Uterus (tissue), 2 donors: ENCODE measurements around the gene FOXK1.

ENCODE experiments used
- CTCF ChIP-seq, 4 experiments: fragments of 200-600 bp in 2 of 4; fragments of 450-650 bp in 2 of 4; sonication (generic) in 2 of 4; IDR thresholded peaks; one replicate each; pipeline ENCODE4 v1.5.1; 2016 to 2019; ENCODE audit warnings: antibody characterized with exemption in 4 of 4, mild to moderate bottlenecking in 2 of 4, moderate library complexity in 1 of 4
- POLR2A ChIP-seq, 2 donors: fragments of 450-650 bp; IDR thresholded peaks; one replicate each; pipeline ENCODE4 v1.6.1; 2016; ENCODE audit warnings: antibody characterized with exemption in 2 of 2, mild to moderate bottlenecking in 1 of 2, moderate library complexity in 1 of 2

- TF ChIP-seq POLR2A (IDR thresholded peaks at IDR 0.05) (no peak), CTCF (IDR thresholded peaks at IDR 0.05) (no peak)
Observed at GRCh38 chr7:4709187-4709586, 27.1 kb downstream of the FOXK1 start.
